NCI-H2029 treated with DMSO at 0.1 percent for 48 hours (cell line): Measurements from ENCODE around the gene RBM41.

ENCODE experiments used
- DNase-seq: peaks from one replicate; lab custom pipeline; 2025; lab: John Stamatoyannopoulos, UW

RBM41 gene

GRCh38 chrX:107029752-107030151, 88.9 kb downstream of the RBM41 start:
- DNase-seq, result no peak

GRCh38 chrX:107025545-107025944, 93.1 kb downstream of the RBM41 start:
- DNase-seq, result peak; percentile 14

DNA sequence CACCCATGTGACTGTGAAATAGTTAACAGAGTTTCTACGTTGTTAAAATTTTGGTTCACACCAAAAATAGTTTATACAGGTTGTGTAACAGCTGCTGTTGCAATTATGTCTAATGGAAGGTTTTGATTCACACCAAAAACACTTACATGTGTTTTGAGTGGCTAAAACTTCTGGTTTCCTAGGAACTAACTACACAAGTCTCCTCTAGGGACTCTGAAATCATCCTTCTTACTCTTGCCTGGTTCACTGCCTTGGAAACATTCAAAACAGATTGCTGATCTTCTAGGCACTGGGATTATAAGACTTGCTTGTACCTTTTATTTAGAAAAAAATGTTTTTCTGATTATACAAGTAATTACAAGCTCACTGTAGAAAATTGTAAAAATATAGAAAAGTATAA, 103.7 kb downstream of the RBM41 start:
- no peak for DNase-seq
